ENCODE results near the gene ZNF672. TPM values are rescaled to one million over a fixed set of nuclear protein-coding genes. Genes with fewer than 3 reads are reported as not detected.

The ZNF672 gene
- total and polyA plus RNA-seq, 7 donors = 25.3 to 57.0 (median 47.3) TPM

GRCh38 chr1:248837045-248837780 is 811 bp upstream of the ZNF672 start:
- Histone ChIP-seq H3K4me1 (peaks cover 32% of the 10 kb centered on the region), H3K27me3 (ENCODE audit: insufficient read depth in 3 of 3, low read length in 2 of 3) (no peaks in the 10 kb centered on the region), H3K36me3 (ENCODE audit: insufficient read depth in 1 of 2, low read depth in 1 of 2) (no peaks in the 10 kb centered on the region), H3K4me3 (peak overlapping the region; percentile 74), H3K9me3 (no peaks in the 10 kb centered on the region), H3K27ac (peak overlapping the region; percentile 97)
- intact Hi-C loops (cut with DNase I) = no loop called here
- peak in 1 of 2 donors; percentile 63 for DNase-seq
- WGBS, 3 donors = 48 to 50% (median 48%) methylated on average over 11 of the region's 11 CpGs
- TF ChIP-seq CTCF (IDR thresholded peaks at IDR 0.05) = no peak
- ATAC-seq = no peak

- Histone ChIP-seq H3K4me1 (peaks cover 44% of the 10 kb centered on the region), H3K4me3 (peak overlapping the region; percentile 74), H3K9me3 (no peaks in the 10 kb centered on the region), H3K27ac (peak overlapping the region; percentile 97), H3K27me3 (ENCODE audit: insufficient read depth in 3 of 3, low read length in 2 of 3) (no peaks in the 10 kb centered on the region), H3K36me3 (ENCODE audit: insufficient read depth in 1 of 2, low read depth in 1 of 2) (no peaks in the 10 kb centered on the region)
- DNase-seq (peak; percentile 92 to 97), ATAC-seq (peak; percentile 81 to 87 (median 86))
- 0% methylated on average over 59 to 82 of the region's 82 CpGs for WGBS, 3 donors
- no peak for TF ChIP-seq CTCF (IDR thresholded peaks at IDR 0.05)
- intact Hi-C loops (cut with DNase I) = loop anchor here (1.0 to 2.0 kb wide), 2 partner anchors 20 kb away; partner anchors contain the start of gene ZNF692 (in 1 of the 2)
These were observed 538 bp downstream of the ZNF672 start for GRCh38 chr1:248838357-248839167.

- H3K4me3 ChIP-seq = peak overlapping the region; percentile 74
- peak overlapping the region; percentile 97 for H3K27ac ChIP-seq
- H3K9me3 ChIP-seq = no peaks in the 10 kb centered on the region
- intact Hi-C loops (cut with DNase I) = loop anchor here in 1 of 2 donors (2.0 kb wide), 1 partner anchor 20 kb away; the partner anchor contains the start of gene ZNF692
- H3K4me1 ChIP-seq = peaks cover 50% of the 10 kb centered on the region
- TF ChIP-seq CTCF (IDR thresholded peaks at IDR 0.05) = no peak
- 12 to 16% (median 15%) methylated on average over 9 to 10 of the region's 10 CpGs for WGBS, 3 donors
- H3K27me3 ChIP-seq (ENCODE audit: insufficient read depth in 3 of 3, low read length in 2 of 3) = no peaks in the 10 kb centered on the region
- no peaks in the 10 kb centered on the region for H3K36me3 ChIP-seq (ENCODE audit: insufficient read depth in 1 of 2, low read depth in 1 of 2)
- ATAC-seq (peak in 1 of 4 donors; percentile 1), DNase-seq (no peak)
These were observed 1.1 kb downstream of the ZNF672 start for GRCh38 chr1:248839168-248839555.

DNA sequence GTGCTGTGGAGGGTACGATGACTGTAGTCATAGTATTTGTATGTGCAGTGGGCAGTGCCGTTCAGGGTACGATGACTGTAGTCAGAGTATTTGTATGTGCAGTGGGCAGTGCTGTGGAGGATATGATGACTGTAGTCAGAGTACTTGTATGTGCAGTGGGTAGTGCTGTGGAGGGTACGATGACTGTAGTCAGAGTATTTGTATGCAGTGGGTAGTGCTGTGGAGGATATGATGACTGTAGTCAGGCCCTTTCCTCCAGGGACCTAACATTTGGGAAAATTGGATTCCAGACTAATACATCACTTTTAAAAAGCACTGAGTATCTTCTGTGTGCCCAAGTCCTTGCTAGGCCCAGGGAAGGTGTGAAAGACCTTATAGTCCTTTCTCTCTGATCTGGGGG is 2.9 kb downstream of the ZNF672 start:
- Histone ChIP-seq H3K27ac (peak overlapping the region; percentile 72), H3K4me3 (no peak overlapping the region), H3K9me3 (no peaks in the 10 kb centered on the region), H3K27me3 (ENCODE audit: insufficient read depth in 3 of 3, low read length in 2 of 3) (no peaks in the 10 kb centered on the region), H3K36me3 (ENCODE audit: insufficient read depth in 1 of 2, low read depth in 1 of 2) (peaks cover 5 to 16% of the 10 kb centered on the region in 2 donors), H3K4me1 (peaks cover 50% of the 10 kb centered on the region)
- intact Hi-C loops (cut with DNase I) = loop anchor here in 1 of 2 donors (1.0 kb wide), 1 partner anchor 16 kb away; no protein-coding TSS in a partner anchor
- no peak for TF ChIP-seq CTCF (IDR thresholded peaks at IDR 0.05)
- WGBS, 3 donors = 85 to 95% (median 95%) methylated on average over 4 of the region's 4 CpGs
- DNase-seq = no peak
- ATAC-seq = no peak
